DMS153 treated with DMSO at 0.1 percent for 48 hours (cell line): ENCODE measurements around the gene SCNN1A.

ENCODE experiments used
- DNase-seq: peaks from one replicate; lab custom pipeline; 2025; ENCODE audit not compliant: unreplicated experiment; lab: John Stamatoyannopoulos, UW

SCNN1A gene

DNA sequence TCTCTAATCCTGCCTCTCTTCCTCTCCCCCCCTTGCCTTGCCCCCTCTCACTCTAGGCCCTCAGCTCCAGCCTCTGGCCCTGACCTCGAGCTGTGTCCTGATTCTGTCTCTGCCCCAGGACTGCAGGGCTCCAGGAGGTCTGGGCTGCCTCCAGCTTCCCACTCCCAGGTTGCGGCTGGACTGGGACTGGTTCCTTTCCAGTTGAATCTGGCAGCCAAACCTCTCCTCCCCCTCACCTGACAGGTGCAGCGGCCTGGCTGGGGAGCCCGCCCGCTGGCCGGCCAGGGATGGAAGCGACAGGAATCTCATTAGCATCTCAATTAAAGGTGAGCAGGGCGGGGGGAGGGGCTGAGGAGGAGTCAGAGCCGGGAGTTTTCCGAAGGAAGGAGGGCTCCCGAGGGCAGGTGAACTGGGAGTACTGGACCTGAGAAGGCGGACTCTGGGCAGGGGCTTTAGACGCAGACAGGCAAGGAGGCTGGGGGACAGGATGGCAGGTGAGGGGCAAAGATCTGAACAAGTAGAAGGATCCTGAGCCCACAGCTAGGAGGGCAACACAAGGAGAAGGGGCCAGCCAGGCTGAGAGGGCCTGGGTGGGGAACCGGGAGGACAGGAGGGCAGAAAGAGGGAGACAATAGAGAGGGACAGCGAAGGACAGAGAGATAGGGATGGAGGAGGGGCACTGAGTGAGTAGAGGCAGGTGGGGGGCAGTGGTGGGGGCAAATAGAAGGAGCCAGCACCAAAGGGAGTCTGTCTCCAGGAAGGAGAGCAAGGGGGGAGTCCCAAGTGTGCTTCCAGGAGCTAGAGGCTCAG, at the start of gene SCNN1A:
TSS of gene SCNN1A (minus strand) at position 295 of the 810 bp plus-strand sequence. CDS start 780 bp downstream, outside the sequence.
- peak; percentile 52 for DNase-seq

DNA sequence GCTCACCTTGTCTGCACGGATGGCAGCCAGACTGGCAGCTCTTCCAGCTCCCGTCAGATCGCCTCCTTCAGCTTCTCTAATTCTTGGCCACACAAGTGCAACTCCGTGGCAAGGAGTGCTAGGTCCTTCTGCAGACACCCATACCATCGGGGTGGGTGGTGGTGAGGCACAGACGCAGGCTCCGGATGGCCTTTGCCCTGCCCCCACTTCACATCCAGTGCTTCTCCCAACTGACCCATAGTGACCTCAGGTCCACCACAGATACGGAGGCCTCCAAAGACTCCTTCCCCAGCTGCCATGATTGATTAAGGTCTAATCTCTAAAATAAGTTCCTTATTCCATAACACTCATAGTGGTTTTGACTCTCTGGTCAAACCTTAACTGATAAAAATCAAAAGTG, 49.5 kb upstream of the SCNN1A start:
- DNase-seq, result no peak

DNA sequence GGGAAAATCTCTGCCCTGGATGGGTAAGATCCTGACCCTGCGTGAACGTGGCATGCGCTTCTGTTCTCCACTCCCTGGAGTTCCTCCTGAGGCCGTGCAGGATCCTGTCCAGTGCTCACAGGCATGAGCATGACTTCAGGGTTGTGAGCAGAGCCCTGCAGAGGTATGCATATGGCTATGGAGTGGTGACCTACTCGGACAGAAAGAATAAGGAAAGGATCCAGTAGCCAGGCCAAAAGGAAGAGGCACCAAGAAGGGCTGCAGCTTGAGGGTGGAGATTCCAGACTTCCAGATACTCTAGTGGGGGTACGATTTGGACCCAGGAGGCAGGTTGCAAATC, 48.6 kb upstream of the SCNN1A start:
- DNase-seq, result no peak

DNA sequence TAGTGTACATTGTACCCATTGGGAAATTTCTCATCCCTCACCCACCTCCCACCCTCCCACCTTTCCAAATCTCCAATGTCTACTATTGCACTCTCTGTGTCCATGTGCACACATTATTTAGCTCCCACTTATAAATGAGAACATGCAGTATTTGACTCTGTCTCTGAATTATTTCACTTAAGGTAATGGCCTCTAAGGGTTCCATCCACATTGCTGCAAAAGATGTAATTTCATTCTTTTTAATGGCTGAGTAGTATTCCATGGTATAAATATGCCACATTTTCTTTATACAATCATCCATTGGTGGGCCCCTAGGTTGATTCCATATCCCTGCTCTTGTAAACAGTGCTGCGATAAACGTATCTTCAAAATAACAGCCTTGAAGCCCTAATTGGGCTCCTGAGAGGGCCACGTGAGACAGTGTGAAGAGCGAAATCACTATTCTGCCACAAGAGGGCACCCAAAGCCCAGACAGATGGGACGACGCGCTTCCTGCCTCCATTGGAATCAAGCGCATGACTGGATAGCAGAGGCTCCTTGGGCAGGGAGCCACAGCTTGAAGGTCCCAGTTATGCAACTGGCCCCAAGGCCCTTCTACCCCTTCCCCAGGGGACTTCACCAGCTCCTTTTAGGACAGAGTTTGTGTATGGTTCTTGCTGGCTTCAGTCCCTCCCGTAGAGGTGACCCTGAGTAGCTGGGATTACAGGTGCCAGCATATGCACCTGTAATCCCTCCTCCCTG, 48.1 kb upstream of the SCNN1A start:
- peak; percentile 86 for DNase-seq

- DNase-seq, result no peak
Measured at GRCh38 chr12:6420364-6420763, 45.0 kb upstream of the SCNN1A start.

DNA sequence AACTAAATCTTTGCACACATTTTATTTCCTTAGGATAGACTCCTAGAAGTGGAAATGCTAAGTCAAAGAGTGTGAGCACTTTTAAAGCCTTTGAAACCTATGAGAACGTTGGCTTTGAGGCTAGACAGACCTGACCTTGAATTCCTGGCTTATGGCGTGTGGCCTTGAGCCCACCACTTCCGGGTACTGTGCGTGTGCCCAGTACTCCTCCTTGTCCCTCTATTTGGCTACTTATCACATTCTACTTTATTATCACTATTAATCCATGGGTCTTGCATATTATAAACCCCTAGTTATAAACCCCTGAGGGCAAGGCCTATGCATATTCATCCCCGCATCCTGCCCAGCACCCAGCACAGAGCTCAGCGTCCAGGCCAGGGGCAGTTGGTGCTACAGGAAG, 43.4 kb upstream of the SCNN1A start:
- DNase-seq, result no peak

- DNase-seq, result no peak
Measured at GRCh38 chr12:6416596-6416995, 41.2 kb upstream of the SCNN1A start.

DNA sequence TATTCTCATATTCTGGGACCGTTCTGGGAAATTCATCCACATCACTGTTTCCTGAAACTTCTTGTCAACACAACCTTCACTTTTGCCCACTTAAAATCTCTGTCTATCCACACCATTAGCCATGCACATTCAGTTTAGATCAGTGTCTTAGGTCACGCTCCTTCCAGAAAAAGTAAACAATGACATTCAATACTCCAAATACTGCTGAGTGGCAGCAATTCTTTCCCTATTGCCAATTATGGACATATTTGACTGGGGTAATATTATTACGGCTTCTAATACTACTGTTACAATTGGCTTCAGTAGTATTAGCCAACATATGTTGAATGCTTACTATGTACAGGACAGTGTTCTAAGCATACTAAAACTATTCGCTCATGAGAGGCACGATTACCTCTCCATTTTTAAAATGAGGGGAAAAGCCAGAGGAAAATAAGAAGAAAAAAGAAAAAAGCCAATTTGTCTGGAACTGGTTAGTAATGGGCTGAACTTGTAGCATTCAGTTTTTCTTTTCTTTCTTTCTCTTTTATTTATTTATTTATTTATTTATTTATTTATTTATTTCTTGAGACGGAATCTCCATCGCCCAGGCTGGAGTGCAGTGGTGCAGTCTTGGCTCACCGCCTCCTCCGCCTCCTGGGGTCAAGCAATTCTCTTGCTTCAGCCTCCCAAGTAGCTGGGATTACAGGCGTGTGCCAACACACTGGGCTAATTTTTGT, 32.0 kb upstream of the SCNN1A start:
- DNase-seq, result no peak

DNA sequence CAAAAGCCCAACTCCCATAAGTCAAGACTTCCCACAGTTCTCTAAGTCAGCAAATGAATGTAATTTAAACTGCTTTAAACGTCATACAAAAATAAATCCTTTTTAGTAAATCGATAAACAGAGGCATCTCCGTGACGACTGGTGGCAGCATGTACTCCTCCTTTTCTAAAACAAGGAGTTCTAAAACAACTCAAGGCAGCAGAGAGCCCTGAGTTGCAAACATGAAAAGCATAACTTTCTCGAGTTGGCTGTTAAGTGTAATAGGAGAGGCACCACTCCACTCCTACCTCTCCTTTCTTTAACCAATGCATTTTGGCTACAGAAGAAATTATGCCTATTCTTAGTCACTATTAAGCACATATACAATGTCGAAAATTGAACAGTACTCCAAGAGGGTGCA, 30.6 kb upstream of the SCNN1A start:
- no peak for DNase-seq

DNA sequence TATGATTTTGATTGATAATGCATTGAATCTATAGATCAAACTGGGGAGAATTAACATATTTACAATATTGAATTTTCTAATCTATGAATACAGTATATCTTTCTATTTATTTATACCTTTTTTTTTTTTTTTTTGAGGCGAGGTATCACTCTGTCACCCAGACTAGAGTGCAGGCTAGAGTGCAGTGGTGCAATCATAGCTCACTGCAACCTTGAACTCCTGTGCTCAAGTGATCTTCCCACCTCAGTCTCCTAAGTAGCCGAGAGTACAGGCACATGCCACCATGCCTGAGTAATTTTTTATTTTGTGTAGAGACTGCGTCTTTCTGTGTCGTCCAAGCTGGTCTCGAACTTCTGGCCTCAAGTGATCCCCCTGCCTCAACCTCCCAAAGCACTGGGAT, 29.0 kb upstream of the SCNN1A start:
- DNase-seq, result no peak

- DNase-seq, result no peak
Measured at GRCh38 chr12:6399884-6400644, 24.7 kb upstream of the SCNN1A start.

DNA sequence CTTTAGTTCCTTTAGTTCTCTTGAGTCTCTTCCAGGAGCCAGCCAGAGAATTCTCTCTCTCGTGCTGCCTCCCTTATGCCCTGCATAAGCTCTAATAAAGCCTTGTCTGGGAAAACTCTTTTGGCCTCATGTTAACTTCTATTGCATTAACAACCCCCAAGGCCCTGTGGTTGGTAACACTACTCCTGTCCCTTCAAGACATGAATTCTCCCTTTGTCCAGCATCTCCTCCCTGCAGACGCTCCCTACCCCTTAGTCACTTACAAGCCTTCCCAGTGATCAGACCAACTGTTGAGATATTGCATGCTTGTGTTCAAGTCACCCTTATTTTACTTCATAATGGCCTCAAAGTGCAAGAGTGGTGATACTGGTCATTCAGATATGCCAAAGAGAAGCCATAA, 20.7 kb upstream of the SCNN1A start:
- DNase-seq, result no peak

- no peak for DNase-seq
Measured at GRCh38 chr12:6394398-6394797, 19.0 kb upstream of the SCNN1A start.

DNA sequence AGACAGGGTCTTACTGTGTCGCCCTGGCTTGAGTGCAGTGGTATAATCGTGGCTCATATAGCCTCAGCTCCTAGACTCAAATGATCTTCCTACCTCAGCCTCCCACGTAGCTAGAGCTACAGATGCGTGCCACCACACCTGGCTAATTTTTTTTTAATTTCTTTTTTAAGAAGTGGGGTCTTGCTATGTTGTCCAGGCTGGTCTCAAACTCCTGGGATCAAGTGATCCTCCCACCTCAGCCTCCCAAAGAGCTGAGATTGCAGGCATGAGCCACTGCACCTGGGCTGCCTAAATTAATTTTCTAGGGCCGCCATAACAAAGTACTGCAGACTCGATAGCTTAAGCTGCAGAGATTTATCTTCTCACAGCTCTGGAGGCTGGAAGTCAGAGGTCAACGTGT, 17.7 kb upstream of the SCNN1A start:
- no peak for DNase-seq

DNA sequence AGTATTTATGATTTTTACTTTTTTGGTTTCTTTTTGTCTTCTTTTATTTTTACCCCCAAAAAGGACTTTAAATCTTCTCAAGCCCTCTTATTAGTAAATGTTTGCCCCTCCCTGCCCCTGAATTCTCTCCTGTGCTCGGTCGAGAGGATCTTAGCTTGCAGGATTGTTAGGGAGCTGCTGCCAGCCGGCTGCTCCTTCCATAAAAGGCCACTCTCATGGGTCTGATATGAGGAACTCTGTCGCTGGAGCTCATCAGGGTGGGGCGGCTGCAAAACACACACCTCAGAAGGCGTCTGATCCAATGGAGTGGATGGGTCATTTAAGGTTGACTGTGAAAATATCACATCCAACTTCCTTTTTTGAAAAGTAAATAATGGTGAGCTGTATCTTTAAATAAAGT, 17.1 kb upstream of the SCNN1A start:
- peak; percentile 21 for DNase-seq

DNA sequence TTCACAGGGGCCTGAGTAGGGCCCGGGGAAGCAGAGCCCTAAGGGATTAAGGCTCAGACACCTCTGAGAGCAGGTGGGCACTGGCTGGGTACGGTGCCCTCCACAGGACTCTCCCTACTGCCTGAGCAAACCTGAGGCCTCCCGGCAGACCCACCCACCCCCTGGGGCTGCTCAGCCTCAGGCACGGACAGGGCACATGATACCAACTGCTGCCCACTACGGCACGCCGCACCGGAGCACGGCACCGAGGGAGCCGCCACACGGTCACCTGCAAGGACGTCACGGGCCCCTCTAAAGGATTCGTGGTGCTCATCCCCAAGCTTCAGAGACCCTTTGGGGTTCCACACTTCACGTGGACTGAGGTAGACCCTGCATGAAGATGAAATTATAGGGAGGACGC, 15.7 kb upstream of the SCNN1A start:
- no peak for DNase-seq

- DNase-seq, result no peak
Measured at GRCh38 chr12:6390084-6390799, 14.9 kb upstream of the SCNN1A start.

DNA sequence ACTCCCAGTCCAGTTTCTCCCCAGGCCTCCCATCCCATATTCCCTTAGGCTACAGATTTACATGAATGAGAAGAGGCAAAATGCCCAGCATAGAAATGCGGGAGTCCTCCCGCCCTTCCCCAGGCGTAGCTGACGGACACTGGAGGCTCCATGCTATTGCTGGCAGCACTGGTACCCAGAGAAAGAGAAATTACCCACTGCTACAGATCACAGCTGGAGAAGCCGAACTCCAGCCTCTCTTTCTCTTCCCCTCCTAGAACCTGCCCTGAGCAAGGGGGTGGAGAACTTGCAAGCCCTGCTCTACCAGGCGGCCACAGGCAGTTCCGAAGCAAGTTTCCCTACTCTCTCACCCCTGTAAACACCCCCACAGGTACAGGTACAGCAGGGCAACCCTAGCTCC, 12.2 kb upstream of the SCNN1A start:
- no peak for DNase-seq

GRCh38 chr12:6386491-6386890, 11.1 kb upstream of the SCNN1A start:
- DNase-seq, result no peak

DNA sequence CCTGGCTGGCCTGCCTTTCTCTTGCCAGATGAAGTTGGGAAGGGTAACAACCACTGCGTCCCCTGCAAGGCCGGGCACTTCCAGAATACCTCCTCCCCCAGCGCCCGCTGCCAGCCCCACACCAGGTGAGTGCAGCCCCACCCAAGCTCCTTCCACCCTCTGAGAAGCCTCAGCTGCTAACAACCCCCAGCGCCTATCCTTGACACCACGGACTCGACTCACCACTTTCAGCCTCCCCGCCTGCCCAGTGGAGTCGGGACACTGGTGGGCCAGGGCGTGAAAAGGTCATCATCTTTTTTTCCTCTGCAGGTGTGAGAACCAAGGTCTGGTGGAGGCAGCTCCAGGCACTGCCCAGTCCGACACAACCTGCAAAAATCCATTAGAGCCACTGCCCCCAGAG, 10.7 kb upstream of the SCNN1A start:
- DNase-seq, result no peak
